Fibroblast of lung (primary cell): Measurements from ENCODE around the gene ARRDC1.

Source experiments
- EZH2 ChIP-seq: IDR thresholded peaks from 2 replicates; pipeline ENCODE4 v1.5.1; 2012; ENCODE audit warnings: low read length, control low read depth, mild to moderate bottlenecking; ENCODE audit errors: missing control alignments
- TF ChIP-seq, protein P1 (sequence below), 2 donors: IDR thresholded peaks in 1 of 2; conservative IDR thresholded peaks in 1 of 2; 1 replicate in 1 of 2; 2 replicates in 1 of 2; pipeline ENCODE4 v1.5.1; 2011 to 2012; ENCODE audit warnings: low read length in 2 of 2, control low read depth in 1 of 2, inconsistent platforms in 1 of 2, low read depth in 1 of 2, mild to moderate bottlenecking in 1 of 2

DNA sequence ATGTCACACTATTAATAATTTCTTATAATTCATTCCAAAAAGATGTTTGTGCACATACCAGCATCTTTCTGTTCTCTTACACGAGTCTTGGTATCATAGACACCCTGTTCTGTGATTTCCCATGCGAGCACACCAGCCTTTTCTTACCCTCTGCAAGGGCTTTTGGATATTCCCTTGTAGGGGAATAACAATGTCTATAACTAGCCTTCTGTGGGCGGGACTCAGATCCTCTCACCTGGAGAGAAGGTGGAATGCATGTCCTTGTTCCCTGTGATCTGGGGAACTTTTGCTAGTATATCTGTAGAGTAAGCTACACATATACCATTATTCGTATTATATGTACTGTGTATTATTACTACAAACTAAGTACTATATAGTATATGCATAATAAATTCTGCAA, 58.1 kb downstream of the ARRDC1 start:
- TF ChIP-seq, protein P1, sequence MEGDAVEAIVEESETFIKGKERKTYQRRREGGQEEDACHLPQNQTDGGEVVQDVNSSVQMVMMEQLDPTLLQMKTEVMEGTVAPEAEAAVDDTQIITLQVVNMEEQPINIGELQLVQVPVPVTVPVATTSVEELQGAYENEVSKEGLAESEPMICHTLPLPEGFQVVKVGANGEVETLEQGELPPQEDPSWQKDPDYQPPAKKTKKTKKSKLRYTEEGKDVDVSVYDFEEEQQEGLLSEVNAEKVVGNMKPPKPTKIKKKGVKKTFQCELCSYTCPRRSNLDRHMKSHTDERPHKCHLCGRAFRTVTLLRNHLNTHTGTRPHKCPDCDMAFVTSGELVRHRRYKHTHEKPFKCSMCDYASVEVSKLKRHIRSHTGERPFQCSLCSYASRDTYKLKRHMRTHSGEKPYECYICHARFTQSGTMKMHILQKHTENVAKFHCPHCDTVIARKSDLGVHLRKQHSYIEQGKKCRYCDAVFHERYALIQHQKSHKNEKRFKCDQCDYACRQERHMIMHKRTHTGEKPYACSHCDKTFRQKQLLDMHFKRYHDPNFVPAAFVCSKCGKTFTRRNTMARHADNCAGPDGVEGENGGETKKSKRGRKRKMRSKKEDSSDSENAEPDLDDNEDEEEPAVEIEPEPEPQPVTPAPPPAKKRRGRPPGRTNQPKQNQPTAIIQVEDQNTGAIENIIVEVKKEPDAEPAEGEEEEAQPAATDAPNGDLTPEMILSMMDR (conservative IDR thresholded peaks at IDR 0.05 in 1 of 2, IDR thresholded peaks at IDR 0.05 in 1 of 2; ENCODE audit: low read depth in 1 of 2, low read length in 2 of 2), result no peak
- TF ChIP-seq EZH2, result no peak
